Right lobe of liver (tissue), 4 donors: ENCODE data around the gene DHX30.

Source experiments
- CTCF ChIP-seq, 4 donors: fragments of 200-600 bp in 3 of 4; fragments of 450-650 bp in 1 of 4; IDR thresholded peaks; one replicate each; pipeline versions ENCODE4 v1.5.1 to v1.8.0; 2016 to 2022; ENCODE audit warnings: antibody characterized with exemption in 4 of 4, mild to moderate bottlenecking in 2 of 4
- POLR2A ChIP-seq: fragments of 450-650 bp; IDR thresholded peaks from one replicate; pipeline ENCODE4 v1.6.1; 2017; ENCODE audit warnings: antibody characterized with exemption, mild to moderate bottlenecking
- donor health status: DM: no; HTN: no; CAD: no.
- donor health status: DM: no; HTN: no; CAD: no.
- donor health status: DM: no; HTN: yes; CAD: no.

DNA sequence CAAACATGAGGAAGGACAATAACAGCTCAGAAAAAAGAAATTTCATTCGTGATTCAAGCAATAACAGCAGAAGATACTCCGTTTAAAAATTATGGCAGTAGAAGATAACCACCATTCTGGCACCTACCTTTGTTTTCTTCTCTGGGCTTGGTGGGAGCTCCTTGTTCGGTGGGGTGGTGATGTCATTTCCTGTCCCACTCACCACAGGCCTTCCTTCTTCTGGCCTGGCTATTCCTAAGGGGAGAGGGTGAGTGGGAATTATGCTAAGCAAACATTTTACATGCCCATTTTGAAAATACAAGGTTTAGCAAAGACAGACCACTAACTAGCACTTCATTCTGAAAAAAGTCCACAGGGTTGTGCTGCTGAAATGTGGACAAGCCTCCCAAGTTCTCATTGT, 74.4 kb downstream of the DHX30 start:
- TF ChIP-seq CTCF (IDR thresholded peaks at IDR 0.05): no peak
- TF ChIP-seq POLR2A: no peak
